ENCODE measurements around the gene TMIE.
"Not testable (repeated sequence)": the region's sequence is repeated elsewhere in the genome, so short reads cannot be mapped to it uniquely, and the experiment has no call there.

TMIE gene

DNA sequence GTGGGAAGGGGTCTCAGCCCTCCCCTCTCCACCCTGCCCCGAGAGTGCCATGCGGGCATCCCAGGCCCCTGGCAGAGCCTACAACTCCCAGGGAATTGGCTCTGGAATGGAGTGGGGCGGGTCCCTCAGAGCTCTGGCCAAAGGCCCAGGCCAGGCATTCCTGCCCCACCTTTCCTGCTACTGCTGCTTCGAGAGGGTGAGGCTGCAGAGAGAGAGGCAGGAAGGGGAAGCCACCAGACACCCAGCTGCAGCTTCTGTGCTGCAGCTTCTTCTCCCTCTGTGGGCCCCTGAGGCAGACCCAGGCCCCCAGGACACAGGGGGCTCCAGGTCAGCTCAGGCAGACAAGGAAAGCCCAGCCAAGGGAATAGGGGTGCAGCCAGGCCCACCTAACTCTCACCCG is 10.4 kb upstream of the TMIE start:
- DNase-seq, result no peak

DNA sequence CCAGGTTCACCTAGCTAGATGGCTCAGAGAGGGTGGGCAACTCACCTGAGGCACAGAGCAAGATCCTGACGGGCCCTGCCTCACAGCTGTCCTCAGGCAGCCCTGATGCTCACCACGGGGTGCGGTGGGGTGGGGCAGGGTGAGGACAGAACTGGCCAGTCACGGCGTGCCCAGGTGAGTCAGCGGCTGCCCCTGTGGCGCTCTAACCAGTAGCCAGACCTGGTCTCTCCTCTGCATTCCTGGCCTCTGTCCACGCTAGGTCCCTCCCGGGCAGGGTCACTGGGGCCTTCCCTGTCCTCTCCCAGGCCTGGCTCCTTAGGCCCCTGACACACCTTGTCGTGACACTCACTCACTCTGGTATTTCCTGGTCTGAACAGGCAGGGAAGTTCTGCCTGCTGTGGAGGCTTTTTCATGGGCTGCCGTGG is 8.6 kb upstream of the TMIE start:
- DNase-seq, result no peak

DNA sequence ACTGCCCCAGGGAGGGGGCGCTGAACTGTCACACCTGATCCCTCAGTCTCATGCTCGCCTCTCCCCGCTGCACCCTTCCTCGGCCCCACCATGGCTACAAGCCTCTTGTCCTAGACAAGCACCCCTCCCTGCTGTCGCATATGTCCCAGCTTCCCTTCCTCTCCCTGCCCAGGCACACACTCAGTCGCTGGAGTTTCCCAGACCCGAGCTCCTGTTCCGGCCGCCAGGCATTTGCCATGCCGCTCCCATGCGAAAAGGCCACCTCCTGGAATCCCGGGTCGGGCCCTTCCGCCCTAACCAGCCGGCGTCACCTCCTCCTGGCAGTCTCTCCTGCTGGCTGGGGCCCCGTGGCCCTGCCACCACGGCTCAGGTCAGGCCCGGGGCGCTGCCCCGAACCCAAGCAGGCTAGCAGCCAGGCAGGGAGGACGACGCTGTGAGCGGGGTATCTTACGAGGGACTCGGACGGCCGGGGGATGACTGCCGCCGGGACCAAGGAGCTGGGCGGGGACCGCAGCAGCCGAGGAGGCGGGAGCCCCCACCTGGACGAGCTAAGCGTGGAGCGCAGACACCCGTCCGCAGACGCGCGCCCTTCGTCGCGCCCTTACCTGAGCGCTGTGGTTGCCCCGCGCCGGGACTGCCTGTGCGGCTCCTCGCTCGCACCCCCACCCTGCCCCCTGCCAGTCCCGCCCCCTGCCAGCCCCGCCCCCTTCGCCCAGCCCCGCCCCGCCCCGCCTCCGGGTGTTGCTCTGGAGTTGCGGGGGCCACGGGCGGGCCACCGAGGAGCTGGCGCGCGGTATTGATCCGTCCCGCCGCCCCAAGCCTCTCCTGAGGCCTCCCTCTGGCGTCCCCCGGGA is 7.9 kb upstream of the TMIE start, which contains the start of gene ALS2CL:
ALS2CL (minus strand) TSS at position 642 of the 854 bp plus-strand sequence. CDS start 4,239 bp downstream, outside the sequence.
- DNase-seq, result peak in 1 of 2 donors; percentile 29

DNA sequence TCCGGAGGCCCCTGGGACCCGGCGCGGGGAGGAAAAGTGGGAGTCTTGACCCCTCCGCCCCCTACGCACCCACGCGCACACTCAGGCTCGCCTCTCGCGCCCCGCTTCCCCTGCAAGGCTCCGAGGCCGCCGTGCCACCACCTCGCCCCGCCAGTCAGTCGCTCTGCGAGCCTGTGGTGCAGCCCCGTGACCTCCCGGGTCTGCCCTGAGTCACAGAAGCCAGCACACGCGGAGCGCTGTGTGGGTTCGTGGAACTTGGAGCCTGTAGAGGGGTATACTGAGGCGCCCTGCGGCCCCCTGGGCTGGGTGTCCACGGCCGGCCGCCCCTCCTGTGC is 7.3 kb upstream of the TMIE start:
- DNase-seq, result peak; percentile 68 to 86

DNA sequence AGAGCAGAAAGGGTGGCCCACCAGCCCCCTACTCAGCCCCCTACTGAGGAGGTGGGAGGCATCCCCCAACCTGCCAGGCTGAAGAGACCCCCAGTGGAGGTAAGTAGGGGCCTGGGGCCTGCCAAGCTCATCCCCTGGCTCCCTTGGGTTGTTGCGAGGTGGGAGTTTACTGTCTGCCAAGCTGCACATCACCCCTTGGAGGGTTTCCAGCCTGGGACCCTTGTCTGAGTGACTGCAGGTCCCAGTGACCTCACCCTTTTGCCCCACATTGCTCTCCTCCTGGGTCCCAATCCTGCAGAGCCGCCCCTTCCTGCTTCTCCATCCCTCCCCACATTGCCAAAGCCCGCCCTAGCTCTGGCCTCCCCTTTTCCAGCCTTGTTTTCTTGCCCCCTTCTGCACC is 6.7 kb upstream of the TMIE start:
- no peak for DNase-seq

DNA sequence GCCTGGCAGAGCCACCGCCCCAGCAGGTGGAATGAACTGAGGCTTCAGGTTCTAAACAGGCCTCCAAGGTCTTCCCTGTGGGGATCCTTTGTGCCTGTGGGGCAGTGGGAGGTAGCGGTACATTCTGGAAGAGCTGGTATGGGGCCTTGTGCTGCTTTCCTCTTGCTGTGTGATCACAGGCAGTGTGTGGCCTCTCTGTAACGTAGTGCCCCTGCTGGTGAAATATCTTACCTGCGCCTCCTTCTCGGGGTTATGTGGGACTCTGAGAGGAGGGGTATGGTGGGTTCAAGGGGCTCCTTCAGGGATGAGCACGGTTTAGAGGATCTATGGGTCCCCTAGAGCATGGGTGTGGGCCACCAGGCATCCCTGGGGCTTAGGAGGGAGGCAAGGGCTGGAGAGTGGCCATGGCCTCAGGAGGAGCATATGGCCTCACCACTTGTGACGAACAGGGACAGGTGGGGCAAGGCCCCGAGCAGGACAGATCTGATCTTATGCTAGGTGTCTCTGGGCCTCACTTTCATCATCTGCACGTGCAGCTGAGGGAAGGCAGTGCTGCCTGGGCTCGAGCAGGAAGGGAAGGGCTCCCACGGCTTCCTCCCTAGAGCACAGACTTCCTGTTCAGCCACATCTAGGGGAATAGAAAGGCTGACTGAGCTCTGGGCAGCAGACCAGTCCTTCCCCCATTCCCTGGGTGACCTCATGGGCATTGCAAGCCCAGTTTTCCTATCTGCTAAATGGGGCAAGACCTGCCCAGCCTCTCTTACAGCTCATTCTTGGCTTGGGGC is 5.8 kb upstream of the TMIE start:
- peak; percentile 97 to 98 for DNase-seq

DNA sequence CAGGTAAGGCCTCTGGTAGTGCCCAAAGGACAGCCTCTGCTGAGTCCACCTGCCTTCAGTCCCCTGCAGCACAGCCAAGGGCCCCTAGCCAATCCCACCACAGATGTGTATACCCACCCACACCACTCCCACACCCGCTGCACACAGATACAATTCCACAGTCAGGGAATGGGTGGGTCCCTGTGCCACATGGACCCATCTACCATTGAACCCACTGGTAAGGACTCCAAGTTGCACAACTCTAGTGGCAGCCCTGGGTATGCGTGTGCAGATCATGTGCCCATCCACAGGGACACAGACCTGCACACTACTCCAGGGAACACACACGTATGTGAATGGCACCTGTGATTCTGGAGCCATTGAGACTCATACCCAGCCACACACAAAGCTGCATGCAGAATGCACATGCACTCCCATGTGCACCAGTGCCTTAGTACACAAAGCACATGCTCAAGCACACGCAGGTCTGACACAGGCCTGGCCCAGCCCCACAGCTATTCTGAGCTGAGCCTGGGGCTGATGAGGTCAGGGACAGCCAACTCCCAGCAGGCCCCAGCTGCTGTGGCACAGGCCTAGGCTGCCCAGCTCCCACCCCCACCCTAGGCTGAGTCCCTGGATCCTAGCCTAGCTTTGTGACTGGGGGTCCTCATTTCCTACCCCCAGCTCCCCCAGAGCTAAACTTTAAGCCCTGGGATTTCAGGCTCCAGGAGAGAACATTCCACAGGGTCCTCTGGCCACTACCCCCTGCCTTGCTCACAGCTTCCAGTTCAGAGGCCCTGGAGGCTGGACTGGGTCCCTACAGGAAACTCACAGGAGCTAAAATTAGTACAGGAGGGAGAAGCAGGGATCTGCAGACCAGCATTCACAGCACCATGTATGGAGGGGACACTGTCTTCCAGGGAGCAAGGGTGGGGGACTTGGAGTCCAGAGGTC is 5.0 kb upstream of the TMIE start:
- peak; percentile 52 to 65 for DNase-seq

DNA sequence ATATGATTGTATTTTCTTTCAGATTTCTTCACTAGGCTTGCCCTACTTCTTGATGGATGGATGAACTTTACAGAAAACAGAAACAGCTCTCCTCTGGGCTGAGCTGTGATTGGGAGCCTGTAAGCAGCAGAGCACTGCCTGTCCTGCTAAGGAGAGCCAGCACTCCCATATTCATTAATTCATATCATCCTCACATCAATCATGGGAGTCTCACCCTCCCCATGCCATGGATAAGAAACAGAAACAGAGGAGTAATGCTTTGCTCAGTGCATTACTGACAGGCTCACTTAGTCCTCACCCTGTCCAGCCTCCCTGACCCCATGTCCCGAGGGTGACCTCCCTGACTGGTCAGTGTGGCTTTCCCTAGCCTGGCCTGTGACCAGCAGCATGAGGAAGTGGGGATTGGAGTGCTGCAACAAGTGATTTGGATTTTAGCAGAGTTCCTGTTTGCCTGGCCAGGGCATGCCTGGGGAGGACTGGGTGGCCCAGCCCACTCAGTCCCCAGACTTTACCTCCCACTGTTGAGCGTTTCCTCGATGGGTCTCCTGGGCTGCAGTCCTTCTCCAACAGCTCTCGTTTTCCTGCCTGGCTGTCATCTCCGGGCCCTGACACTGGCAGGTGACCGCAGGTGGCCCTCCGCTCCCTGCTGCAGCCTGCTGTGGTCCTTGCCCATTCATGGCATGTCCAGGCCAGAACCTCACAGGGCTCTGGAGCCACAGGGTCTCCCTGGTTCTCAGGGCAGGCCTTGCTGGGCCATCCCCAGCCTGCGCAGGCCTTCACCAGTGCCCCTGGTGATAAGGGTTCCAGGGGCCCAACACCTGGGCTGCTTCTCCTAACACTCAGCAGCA is 1.3 kb upstream of the TMIE start:
- peak; percentile 93 to 94 for DNase-seq

DNA sequence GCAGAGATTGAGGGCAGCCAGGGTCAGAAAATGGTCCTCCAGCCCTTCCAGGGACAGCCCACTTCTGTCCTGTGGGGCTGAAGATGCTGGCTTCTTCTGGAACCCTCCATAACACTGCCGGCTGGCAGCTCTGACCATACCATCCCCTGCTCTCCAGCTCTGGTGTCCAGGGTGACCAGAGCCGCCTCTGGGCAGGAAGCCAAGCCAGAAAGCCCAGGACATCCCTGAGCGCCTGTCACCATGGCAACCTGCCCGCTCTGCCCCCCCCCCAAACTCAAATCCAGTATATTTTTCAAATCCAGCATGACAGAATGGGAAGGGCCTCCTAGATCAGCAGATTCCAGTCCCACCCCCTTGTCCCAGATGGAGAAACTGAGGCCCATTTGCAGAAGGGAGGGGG is 420 bp upstream of the TMIE start:
- DNase-seq, result no peak

DNA sequence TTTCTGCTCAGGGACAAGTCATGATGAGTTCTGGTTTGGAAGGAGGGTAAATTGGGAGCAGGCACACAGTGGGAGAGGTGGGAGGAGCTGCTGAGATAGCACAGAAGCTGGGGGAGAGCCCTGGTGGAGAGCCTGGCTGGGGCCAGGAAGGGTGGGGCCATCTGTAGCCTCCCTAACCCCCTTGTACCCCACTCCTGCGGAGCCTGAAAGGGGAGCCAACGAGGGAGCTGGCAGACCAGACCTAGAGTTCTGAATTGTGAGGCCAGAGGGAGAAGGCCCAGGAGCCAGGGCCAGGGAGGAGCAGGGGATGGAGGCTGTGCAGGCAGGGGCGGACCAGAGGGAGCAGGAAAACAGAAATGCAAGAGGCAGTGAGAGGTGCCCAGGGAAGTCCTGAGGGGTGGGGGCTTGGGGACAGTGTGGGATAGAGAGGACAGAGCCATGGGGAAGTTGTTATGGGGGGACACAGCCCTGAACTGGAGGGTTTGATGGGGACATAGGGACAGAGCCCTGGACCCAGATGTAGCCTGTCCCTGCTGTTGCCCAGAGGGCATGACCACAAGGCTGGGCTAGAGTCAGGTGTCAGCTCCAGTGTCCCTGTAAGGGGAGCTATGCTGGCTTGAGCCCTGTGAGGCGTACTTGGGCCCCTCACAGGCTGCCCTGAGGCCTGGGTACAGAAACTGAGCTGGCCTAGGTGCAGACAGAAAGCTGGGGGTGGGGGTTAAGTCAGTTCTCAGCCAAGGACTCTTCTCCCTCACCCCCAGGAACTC is 1.2 kb downstream of the TMIE start:
- DNase-seq, result no peak

DNA sequence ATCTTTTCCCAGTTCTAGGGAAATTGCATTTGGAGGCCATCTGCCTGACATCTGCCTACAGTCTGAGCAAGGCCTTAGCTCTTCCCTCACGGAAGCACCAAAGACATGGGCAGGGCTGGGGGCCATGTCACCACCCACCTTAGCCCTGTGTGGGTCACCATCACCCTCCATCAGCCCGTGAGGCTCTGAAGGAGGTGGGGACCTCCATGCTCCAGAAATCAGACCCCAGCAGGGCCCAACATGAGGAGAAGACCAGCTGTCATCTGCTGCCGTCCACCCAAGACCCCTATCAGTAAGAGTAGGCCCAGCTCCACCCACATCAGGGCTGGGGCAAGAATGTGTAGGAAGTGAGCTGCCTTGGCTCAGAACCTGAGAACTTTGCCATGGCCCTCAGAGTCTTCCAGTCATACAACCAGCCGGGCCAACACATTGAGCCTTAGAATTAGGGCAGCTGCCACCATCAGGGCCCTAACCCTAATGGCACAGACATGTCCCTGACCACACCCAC is 1.9 kb downstream of the TMIE start:
- no peak for DNase-seq

DNA sequence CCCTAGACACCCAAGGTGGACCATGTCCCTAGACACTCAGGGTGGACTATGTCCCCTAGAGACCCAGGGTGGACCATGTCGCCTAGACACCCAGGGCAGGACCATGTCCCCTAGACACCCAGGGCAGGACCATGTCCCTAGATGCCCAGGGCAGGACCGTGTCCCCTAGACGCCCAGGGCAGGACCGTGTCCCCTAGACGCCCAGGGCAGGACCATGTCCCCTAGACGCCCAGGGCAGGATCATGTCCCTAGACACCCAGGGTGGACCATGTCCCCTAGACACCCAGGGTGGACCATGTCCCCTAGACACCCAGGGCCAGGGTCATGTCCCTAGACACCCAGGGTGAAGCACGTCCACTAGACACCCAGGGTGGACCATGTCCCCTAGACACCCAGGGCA is 3.2 kb downstream of the TMIE start:
- DNase-seq, result not testable (repeated sequence)

DNA sequence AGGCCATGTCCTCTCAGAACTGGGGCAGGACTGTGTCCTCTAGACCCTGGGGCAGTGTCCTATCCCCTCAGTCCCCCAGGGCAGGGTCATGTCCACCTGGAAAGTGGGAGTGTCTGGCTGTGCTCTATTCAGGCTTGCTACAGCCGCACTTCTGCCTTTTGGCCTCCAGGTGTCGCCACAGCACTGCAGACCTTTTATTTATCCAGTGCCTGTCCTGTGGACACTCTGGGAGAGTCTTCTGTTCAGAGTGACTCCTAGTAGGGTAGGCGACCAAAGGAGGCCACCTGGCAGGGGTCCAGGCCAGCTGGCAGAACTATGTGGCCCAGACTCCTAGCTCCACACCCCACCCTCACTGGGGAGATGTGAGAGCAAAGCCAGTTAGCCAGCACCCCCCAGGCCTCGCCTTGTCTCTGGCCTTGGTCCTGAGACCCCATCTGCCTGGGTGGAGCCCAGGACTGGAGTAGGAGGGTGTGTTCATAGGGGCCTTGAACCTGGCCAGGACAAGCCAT is 3.9 kb downstream of the TMIE start:
- peak; percentile 62 to 80 for DNase-seq

DNA sequence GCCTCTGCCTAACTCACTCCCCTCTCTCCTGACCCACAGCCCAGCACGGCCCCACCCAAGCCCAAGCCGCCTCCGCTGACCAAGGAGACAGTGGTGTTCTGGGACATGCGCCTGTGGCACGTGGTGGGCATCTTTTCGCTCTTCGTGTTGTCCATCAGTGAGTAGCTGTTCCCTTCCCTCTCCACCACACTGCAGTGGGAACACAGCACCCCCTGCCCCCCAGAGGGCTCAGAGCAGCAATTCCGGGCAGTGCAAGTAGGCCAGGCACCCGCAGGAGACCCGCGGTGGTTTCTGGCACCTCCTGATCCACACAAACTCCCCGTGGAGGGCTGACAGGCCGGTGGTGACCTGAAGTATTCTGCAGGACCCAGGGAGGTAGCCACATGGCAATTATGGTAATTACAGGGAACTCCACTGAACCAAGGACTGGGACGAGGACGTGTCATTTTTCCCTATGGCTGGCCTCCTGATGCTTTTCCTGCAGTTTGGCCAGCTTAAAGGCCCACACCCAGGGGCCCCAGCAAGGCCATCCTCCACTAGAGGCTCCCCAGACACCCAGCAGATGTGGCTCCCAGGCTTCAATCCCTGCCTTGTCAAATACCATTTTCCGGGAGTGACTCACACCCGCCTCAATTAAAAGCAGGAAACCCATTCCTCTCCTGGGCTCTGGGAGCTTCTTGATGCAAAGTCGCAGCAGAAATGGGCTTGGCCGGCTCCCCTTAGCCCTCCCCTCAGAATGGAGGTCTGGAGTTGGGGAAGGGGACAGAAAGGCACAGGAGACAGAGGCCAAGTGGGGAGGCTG is 4.8 kb downstream of the TMIE start:
- no peak for DNase-seq

DNA sequence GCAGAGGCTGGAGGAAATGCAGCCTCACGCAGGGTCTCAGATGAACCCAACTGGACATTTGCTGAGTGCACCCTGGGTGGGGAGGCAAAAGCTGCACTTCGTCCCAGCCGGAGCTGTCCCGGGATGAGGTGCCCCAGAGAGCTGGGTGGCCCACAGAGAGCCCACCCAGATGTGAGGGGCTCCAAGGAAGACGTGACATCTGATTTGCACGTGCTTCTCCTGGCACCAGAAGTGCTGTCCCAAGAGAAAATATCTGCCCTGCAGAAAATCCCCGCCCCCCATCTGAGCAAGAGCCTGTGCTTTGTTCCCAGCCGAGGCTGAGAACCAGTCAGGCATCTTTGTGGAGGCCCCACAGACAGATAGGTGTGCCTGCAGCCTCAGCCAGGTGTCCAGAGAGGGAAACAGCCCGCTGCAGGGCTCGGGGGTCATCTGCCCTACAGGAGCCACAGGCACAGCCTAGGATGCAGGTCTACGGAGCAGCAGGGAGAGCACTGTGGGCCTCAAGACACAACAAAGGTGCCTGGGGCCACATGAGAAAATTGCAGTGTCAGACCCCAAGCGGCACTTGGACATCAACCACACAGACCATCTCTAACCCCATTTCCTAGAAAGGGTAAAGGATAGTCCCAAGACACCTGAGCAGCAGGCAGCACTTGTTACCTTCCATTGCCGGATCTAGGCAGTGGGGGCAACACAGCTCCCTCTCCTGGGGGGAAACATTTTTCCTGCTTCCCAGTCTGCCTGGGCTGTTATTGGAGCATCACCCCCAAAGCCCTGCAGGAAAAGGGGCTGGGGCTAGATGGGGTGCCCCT is 5.8 kb downstream of the TMIE start:
- DNase-seq, result no peak

DNA sequence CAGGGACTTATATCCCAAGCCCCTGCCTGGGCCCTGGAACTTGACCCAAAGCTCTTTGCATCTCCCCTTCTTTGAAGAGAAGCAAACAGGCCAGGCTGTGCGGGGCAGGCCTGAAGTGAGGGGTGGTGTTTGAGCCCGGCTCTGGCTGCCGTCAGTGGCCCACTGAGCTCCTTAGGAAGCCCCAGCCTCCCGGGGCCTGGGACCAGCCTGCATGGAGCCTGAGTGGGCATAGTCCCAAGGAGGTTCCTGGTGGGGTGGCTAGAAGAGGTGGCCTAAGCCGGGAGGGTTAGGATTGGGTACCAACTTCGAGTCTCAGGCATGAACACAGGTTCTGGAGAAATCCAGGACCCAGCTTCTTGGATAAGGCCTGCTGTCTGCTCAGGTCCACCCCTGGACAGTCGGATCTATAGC is 6.4 kb downstream of the TMIE start:
- DNase-seq, result no peak

DNA sequence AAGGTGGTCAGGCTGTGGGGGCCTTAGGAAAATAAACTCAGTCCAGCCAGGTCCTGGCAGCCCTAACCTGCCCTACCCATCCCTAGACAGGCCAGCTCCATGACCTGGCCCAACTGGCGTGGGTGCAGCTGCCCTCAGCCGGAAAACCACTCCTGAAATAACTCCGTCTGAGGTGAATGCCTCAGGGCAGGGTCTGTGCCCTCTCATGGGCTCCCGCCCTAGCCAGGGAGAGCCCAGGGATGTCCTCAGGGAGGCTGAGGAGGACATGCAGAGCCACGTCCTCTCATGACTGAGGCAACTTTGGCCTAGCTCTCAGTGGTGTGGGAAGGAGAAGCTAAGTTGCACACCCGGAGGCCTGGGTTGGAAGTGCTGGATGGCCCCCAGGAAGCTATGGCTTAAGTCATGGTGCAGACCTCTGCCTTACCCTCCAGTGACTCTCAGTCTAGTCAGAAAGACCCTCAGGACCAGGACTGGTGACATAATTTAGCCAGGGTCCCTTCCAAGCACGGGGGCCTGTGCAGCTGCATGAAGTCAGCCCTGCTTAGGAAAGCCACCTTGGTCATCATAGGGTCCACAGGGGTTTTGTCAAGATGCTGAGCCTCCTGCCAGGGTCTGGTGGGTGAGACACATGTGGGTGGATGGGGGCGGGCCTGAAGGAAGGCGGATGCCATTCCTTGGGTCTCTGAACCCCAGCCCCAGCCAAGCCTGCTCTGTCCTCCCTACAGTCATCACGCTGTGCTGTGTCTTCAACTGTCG is 7.4 kb downstream of the TMIE start:
- peak; percentile 14 to 27 for DNase-seq

DNA sequence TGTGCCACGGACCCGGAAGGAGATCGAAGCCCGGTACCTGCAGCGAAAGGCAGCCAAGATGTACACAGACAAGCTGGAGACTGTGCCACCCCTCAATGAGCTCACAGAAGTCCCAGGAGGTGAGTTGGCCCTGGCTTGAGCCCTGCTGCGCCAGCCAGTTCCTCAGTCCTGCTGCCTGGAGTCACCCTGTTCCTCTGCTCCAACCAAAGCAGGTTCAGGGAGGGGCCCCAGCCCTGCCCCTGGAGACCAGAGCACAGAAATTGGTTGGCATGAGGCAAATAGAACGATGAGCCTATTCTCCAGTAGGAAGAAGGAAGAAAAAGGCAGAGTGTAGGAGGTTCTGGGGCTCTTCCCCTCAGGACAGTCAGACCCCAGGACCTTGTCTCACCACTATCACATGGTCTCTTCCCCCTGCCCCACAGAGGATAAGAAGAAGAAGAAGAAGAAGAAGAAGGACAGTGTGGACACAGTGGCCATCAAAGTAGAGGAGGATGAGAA is 8.0 kb downstream of the TMIE start:
- no peak for DNase-seq

Measured in inflammatory macrophage (primary cell).